Heart left ventricle (tissue), 16 donors: ENCODE data around the gene NDUFAF8. TPM values are rescaled to one million over a fixed set of nuclear protein-coding genes. Genes with fewer than 3 reads are reported as not detected.

Experiments used
- ATAC-seq, 4 donors: fragments of 200-7000 bp; cut with Tn5 transposase; one replicate each; pipeline ENCODE4 v1.9.1; 2020 to 2022; ENCODE audit warnings: moderate library complexity in 4 of 4, mild to moderate bottlenecking in 3 of 4, moderate number of reproducible peaks in 1 of 4
- DNase-seq, 5 donors: peaks; one replicate each; pipeline ENCODE4 v3.0.0-alpha.2; 2020
- H3K27ac ChIP-seq, 12 donors: fragments of 200-600 bp; sonication (generic) in 4 of 12; one replicate each; pipeline versions ENCODE4 v1.5.0 to v1.8.0; 2016 to 2022; ENCODE audit warnings: mild to moderate bottlenecking in 2 of 12
- H3K27me3 ChIP-seq, 9 donors: fragments of 200-600 bp; sonication (generic) in 2 of 9; one replicate each; pipeline versions ENCODE4 v1.5.1 to v1.8.0; 2016 to 2022; ENCODE audit warnings: mild to moderate bottlenecking in 3 of 9
- H3K36me3 ChIP-seq, 9 donors: fragments of 200-600 bp; sonication (generic) in 2 of 9; one replicate each; pipeline versions ENCODE4 v1.5.0 to v1.8.0; 2018 to 2022; ENCODE audit warnings: mild to moderate bottlenecking in 2 of 9
- H3K4me1 ChIP-seq, 12 donors: fragments of 200-600 bp; sonication (generic) in 4 of 12; one replicate each; pipeline versions ENCODE4 v1.5.0 to v1.8.0; 2016 to 2022; ENCODE audit warnings: mild to moderate bottlenecking in 3 of 12
- H3K4me3 ChIP-seq, 12 donors: fragments of 200-600 bp; sonication (generic) in 4 of 12; one replicate each; pipeline versions ENCODE4 v1.5.0 to v1.8.0; 2017 to 2022; ENCODE audit warnings: mild to moderate bottlenecking in 9 of 12, moderate library complexity in 4 of 12
- H3K9me3 ChIP-seq, 12 donors: fragments of 200-600 bp; sonication (generic) in 4 of 12; one replicate each; pipeline versions ENCODE4 v1.5.0 to v1.8.0; 2016 to 2022; ENCODE audit warnings: mild to moderate bottlenecking in 1 of 12
- CTCF ChIP-seq, 12 donors: fragments of 200-600 bp; sonication (generic) in 4 of 12; IDR thresholded peaks; one replicate each; pipeline versions ENCODE4 v1.5.0 to v1.8.0; 2018 to 2022; ENCODE audit warnings: antibody characterized with exemption in 12 of 12, mild to moderate bottlenecking in 5 of 12
- POLR2A ChIP-seq, 2 donors: fragments of 450-650 bp; IDR thresholded peaks; one replicate each; pipeline ENCODE4 v1.6.1; 2017; ENCODE audit warnings: antibody characterized with exemption in 2 of 2, mild to moderate bottlenecking in 2 of 2, moderate library complexity in 2 of 2
- WGBS, 4 donors: extraction: QIAGEN DNeasy Blood & Tissue Kit in 2 of 4; methylation state at CpG; one replicate each; pipeline versions ENCODE4 v1.1.5 to v1.1.7; 2013 to 2018; 5-methylcytosine and 5-hydroxymethylcytosine counted together
- intact Hi-C, 10 donors: fragments of 100-400 bp; cut with DNase I; formaldehyde crosslinking; loops; one replicate each; pipeline versions ENCODE4 v1.11.1 to v1.14.2; 2022
- polyA plus RNA-seq, 2 donors: library from polyadenylated mRNA; stranded (reverse); fragments of 200-250 nt; gene quantifications; one replicate each; pipeline ENCODE4 v1.2.3, GENCODE V29; 2013
- total RNA-seq, 9 donors: library from RNA; depleted of rRNA in 2 of 9; stranded (reverse); fragments of >200 nt in 2 of 9; fragmentation: NEBNext Ultra II Directional in 3 of 9; extraction: Animal tissue kit (Norgen Biotek cat#: 25700) in 3 of 9; gene quantifications; one replicate each; pipeline versions ENCODE4 v1.1.0 to v1.2.4, GENCODE V29; 2016 to 2023
- donor health status: ischemic (EF 13 %, LVEDD 7.1; RV severe dilation, severe dysfunction).
- donor health status: healthy with polysubstance abuse.
- donor health status: DM: no; HTN: yes; CAD: no.
- donor health status: DM: no; HTN: no; CAD: no.
- donor health status: ischemic (EF 25% LVEDD 6.9; RV normal size, moderate dysfunction).
- donor health status: ischemic (EF 25% LVEDD 5.7; RV mildly dilated, moderate dysfunction).
- donor health status: healthy.
- donor health status: DM: yes; HTN: yes; CAD: no.
- donor health status: ischemic (EF 35%, LVEDD 5.7; RV mildly dilated, moderate dysfunction).
- donor health status: nonischemic (EF 11% LVEDD 7.7; RV severe dilation, severe dysfunction).
- donor health status: DM: yes; HTN: yes; CAD: no.
- donor health status: PGD.
- donor health status: ischemic (EF 29% LVEDD 5.4; RV normal size, mild dysfunction).
- donor health status: nonischemic (EF 23%, LVEDD 6.1; RV moderate dilation, normal function).

The NDUFAF8 gene
- total and polyA plus RNA-seq, 11 donors, result 26.7 to 77.1 (median 50.2) TPM

GRCh38 chr17:81264640-81265039 is 25.5 kb downstream of the NDUFAF8 start:
- ATAC-seq, result no peak
- WGBS, 4 donors, result 92 to 97% (median 96%) methylated on average over 12 of the region's 12 CpGs
- no peak for TF ChIP-seq CTCF (IDR thresholded peaks at IDR 0.05)
- no peak for TF ChIP-seq POLR2A (IDR thresholded peaks at IDR 0.05)
- H3K9me3 ChIP-seq, result no peaks in the 10 kb centered on the region
- no peak overlapping the region for H3K4me3 ChIP-seq
- H3K27me3 ChIP-seq, result no peaks in the 10 kb centered on the region
- H3K36me3 ChIP-seq, result peaks cover 0 to 94% (median 73%) of the 10 kb centered on the region in 9 donors
- H3K27ac ChIP-seq, result no peak overlapping the region
- peaks cover 0 to 10% (median 0%) of the 10 kb centered on the region in 12 donors for H3K4me1 ChIP-seq
- intact Hi-C loops, result no loop called here
- DNase-seq, result no peak

GRCh38 chr17:81265576-81265975 is 26.5 kb downstream of the NDUFAF8 start:
- DNase-seq (no peak), ATAC-seq (no peak)
- H3K4me3 ChIP-seq, result no peak overlapping the region
- 96 to 98% (median 97%) methylated on average over 14 to 22 of the region's 22 CpGs for WGBS, 4 donors
- TF ChIP-seq POLR2A (IDR thresholded peaks at IDR 0.05) (no peak), CTCF (IDR thresholded peaks at IDR 0.05) (no peak)
- H3K27me3 ChIP-seq, result no peaks in the 10 kb centered on the region
- intact Hi-C loops, result no loop called here
- peaks cover 0 to 10% (median 0%) of the 10 kb centered on the region in 12 donors for H3K4me1 ChIP-seq
- H3K9me3 ChIP-seq, result no peaks in the 10 kb centered on the region
- peaks cover 0 to 94% (median 70%) of the 10 kb centered on the region in 9 donors for H3K36me3 ChIP-seq
- H3K27ac ChIP-seq, result no peak overlapping the region

GRCh38 chr17:81267390-81268067 is 28.4 kb downstream of the NDUFAF8 start:
- TF ChIP-seq CTCF (IDR thresholded peaks at IDR 0.05) (no peak), POLR2A (IDR thresholded peaks at IDR 0.05) (no peak)
- Histone ChIP-seq H3K36me3 (peaks cover 0 to 90% (median 70%) of the 10 kb centered on the region in 9 donors), H3K27me3 (no peaks in the 10 kb centered on the region), H3K9me3 (no peaks in the 10 kb centered on the region), H3K27ac (no peak overlapping the region), H3K4me1 (peaks cover 0 to 12% (median 0%) of the 10 kb centered on the region in 12 donors), H3K4me3 (no peak overlapping the region)
- DNase-seq (no peak), ATAC-seq (no peak)
- 87 to 93% (median 90%) methylated on average over 6 of the region's 6 CpGs for WGBS, 4 donors
- intact Hi-C loops, result no loop called here

DNA sequence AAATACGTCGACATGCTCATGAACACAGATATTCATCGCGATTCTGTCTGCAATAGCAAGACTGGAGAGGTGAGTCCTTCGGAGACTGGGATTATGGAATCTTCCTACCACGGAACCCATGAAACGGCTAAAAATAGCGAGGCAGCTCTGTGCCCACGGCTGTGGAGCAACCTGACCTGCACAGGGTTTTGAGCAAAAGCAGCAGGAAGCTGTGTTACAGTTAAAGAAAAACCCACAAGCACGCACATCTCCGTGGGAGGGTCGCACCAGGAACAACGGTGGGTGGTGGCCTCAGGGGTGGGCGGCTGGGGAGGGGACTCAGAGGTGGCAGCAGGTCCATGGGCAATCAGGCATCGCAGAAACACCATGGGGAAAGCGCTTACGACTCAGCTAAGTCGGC is 31.2 kb downstream of the NDUFAF8 start:
- Histone ChIP-seq H3K36me3 (peaks cover 0 to 91% (median 74%) of the 10 kb centered on the region in 9 donors), H3K27me3 (no peaks in the 10 kb centered on the region), H3K4me1 (peaks cover 0 to 21% (median 0%) of the 10 kb centered on the region in 12 donors), H3K27ac (no peak overlapping the region), H3K4me3 (no peak overlapping the region), H3K9me3 (no peaks in the 10 kb centered on the region)
- intact Hi-C loops, result no loop called here
- no peak for TF ChIP-seq POLR2A (IDR thresholded peaks at IDR 0.05)
- TF ChIP-seq CTCF (IDR thresholded peaks at IDR 0.05), result no peak
- ATAC-seq (no peak), DNase-seq (peak in 1 of 5 donors; percentile 7)
- 82 to 86% (median 85%) methylated on average over 17 to 18 of the region's 18 CpGs for WGBS, 4 donors
